Gastrocnemius medialis (tissue), 4 donors: ENCODE measurements around the gene YBX2.

Source experiments
- POLR2A ChIP-seq, 2 donors: fragments of 450-650 bp; IDR thresholded peaks; one replicate each; pipeline ENCODE4 v1.6.1; 2017; ENCODE audit warnings: antibody characterized with exemption in 2 of 2, mild to moderate bottlenecking in 2 of 2, moderate library complexity in 2 of 2
- TF ChIP-seq, protein P1 (sequence below), 5 experiments: fragments of 450-650 bp in 3 of 5; fragments of 200-600 bp in 2 of 5; sonication (generic) in 2 of 5; IDR thresholded peaks in 4 of 5; conservative IDR thresholded peaks in 1 of 5; 1 replicate in 4 of 5; 2 replicates in 1 of 5; pipeline ENCODE4 v1.5.1; 2016 to 2019; ENCODE audit warnings: antibody characterized with exemption in 5 of 5, mild to moderate bottlenecking in 3 of 5, moderate library complexity in 3 of 5

DNA sequence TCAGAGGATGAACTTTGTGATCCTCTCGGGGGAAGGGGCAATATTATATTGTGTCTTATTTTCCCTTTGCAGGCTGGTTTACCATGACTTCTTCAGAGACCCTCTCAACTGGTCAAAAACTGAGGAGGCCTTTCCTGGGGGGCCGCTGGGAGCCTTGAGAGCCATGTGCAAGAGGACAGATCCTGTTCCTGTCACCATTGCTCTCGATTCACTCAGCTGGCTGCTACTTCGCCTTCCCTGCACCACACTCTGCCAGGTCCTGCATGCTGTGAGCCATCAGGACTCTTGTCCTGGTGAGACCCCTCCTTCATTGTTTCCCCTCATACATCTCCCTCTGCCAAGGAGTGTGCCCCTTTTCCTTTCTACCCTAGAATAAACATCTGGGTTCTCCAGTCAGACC, 39.9 kb downstream of the YBX2 start:
- TF ChIP-seq, protein P1, sequence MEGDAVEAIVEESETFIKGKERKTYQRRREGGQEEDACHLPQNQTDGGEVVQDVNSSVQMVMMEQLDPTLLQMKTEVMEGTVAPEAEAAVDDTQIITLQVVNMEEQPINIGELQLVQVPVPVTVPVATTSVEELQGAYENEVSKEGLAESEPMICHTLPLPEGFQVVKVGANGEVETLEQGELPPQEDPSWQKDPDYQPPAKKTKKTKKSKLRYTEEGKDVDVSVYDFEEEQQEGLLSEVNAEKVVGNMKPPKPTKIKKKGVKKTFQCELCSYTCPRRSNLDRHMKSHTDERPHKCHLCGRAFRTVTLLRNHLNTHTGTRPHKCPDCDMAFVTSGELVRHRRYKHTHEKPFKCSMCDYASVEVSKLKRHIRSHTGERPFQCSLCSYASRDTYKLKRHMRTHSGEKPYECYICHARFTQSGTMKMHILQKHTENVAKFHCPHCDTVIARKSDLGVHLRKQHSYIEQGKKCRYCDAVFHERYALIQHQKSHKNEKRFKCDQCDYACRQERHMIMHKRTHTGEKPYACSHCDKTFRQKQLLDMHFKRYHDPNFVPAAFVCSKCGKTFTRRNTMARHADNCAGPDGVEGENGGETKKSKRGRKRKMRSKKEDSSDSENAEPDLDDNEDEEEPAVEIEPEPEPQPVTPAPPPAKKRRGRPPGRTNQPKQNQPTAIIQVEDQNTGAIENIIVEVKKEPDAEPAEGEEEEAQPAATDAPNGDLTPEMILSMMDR (IDR thresholded peaks at IDR 0.05 in 4 of 5, conservative IDR thresholded peaks at IDR 0.05 in 1 of 5) = no peak
- TF ChIP-seq POLR2A (IDR thresholded peaks at IDR 0.05) = no peak
